Prostate gland (tissue), 2 donors: Measurements from ENCODE around the gene SAMD5. TPM values are rescaled to one million over a fixed set of nuclear protein-coding genes. Genes with fewer than 3 reads are reported as not detected.
"Not testable (repeated sequence)": the region's sequence is repeated elsewhere in the genome, so short reads cannot be mapped to it uniquely, and the experiment has no call there.

Source experiments
- DNase-seq: peaks from one replicate; pipeline ENCODE4 v3.0.0-alpha.2; 2019; ENCODE audit warnings: low spot score
- H3K27ac ChIP-seq, 2 donors: fragments of 200-600 bp; sonication (generic); 2 replicates each; pipeline ENCODE4 v1.5.1; 2017 to 2019
- H3K27me3 ChIP-seq: fragments of 200-600 bp; sonication (generic); replicated peaks from 2 replicates; pipeline ENCODE4 v1.5.1; 2019; ENCODE audit not compliant: insufficient read depth
- H3K36me3 ChIP-seq, 2 donors: fragments of 200-600 bp; sonication (generic); 1 replicate in 1 of 2; 2 replicates in 1 of 2; pipeline versions ENCODE4 v1.5.1 to v1.8.1; 2017 to 2019
- H3K4me1 ChIP-seq: fragments of 200-600 bp; sonication (generic); replicated peaks from 2 replicates; pipeline ENCODE4 v1.5.1; 2019
- H3K4me3 ChIP-seq, 2 donors: fragments of 200-600 bp; sonication (generic); 2 replicates each; pipeline ENCODE4 v1.5.1; 2017 to 2019
- H3K9me3 ChIP-seq: fragments of 200-600 bp; sonication (generic); 2 replicates; pipeline ENCODE4 v1.5.1; 2017
- CTCF ChIP-seq, 4 experiments: fragments of 200-600 bp in 2 of 4; fragments of 450-650 bp in 2 of 4; sonication (generic) in 2 of 4; IDR thresholded peaks; 1 replicate in 3 of 4; 2 replicates in 1 of 4; pipeline ENCODE4 v1.5.1; 2016 to 2019; ENCODE audit warnings: antibody characterized with exemption in 4 of 4, mild to moderate bottlenecking in 2 of 4, moderate library complexity in 2 of 4
- POLR2A ChIP-seq: fragments of 450-650 bp; IDR thresholded peaks from one replicate; pipeline ENCODE4 v1.6.1; 2016; ENCODE audit warnings: antibody characterized with exemption, mild to moderate bottlenecking
- POLR2AphosphoS5 ChIP-seq: sonication (generic); formaldehyde crosslinking; IDR thresholded peaks from one replicate; pipeline ENCODE4 v1.6.1; 2017; ENCODE audit warnings: antibody characterized with exemption
- WGBS: methylation state at CpG from one replicate; pipeline ENCODE4 v1.1.5; 2018; 5-methylcytosine and 5-hydroxymethylcytosine counted together
- intact Hi-C: fragments of 100-400 bp; cut with DNase I; formaldehyde crosslinking; loops from one replicate; pipeline ENCODE4 v1.14.2; 2022
- total RNA-seq, 2 donors: library from RNA; depleted of rRNA; stranded (reverse); fragments of >200 nt; gene quantifications; one replicate each; pipeline ENCODE4 v1.1.0, GENCODE V29; 2016

The SAMD5 gene
- total RNA-seq, 2 donors from 2014 or later: 2.2 to 17.0 TPM

DNA sequence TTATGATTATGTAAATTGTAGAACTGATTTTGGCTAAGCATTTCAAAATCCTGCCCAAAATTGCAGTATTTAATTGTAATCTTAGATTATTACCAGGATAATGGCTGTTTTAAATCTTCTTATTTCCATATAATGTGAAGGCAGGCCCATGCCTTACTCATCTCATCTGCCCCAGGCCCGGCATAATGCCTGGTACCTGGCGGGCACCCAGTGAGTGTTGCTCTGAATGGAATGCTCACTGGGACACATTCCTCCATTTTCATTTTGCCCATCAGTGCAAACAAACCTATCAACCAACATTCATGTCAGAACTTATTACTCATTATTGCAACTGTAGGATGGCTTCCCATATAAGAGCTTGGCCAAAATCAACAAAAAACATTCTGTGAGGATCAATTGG, 22.8 kb downstream of the SAMD5 start:
- H3K4me1 ChIP-seq: no peaks in the 10 kb centered on the region
- H3K4me3 ChIP-seq: no peak overlapping the region
- no peaks in the 10 kb centered on the region for H3K9me3 ChIP-seq
- no peak for DNase-seq
- WGBS: 78% methylated on average over 2 of the region's 2 CpGs
- H3K27me3 ChIP-seq: no peaks in the 10 kb centered on the region
- H3K27ac ChIP-seq: no peak overlapping the region
- intact Hi-C loops: no loop called here
- H3K36me3 ChIP-seq: no peaks in the 10 kb centered on the region
- no peak for TF ChIP-seq POLR2AphosphoS5

- no peaks in the 10 kb centered on the region for H3K4me1 ChIP-seq
- H3K27ac ChIP-seq: no peak overlapping the region
- no peaks in the 10 kb centered on the region for H3K36me3 ChIP-seq
- no peak for DNase-seq
- TF ChIP-seq CTCF (IDR thresholded peaks at IDR 0.05) (no peak), POLR2A (no peak), POLR2AphosphoS5 (no peak)
- no peak overlapping the region for H3K4me3 ChIP-seq
- no peaks in the 10 kb centered on the region for H3K9me3 ChIP-seq
- WGBS: 87% methylated on average over 13 of the region's 13 CpGs
- intact Hi-C loops: no loop called here
- no peaks in the 10 kb centered on the region for H3K27me3 ChIP-seq
Observed at GRCh38 chr6:147534116-147534860, 25.8 kb downstream of the SAMD5 start.

- no peaks in the 10 kb centered on the region for H3K27me3 ChIP-seq
- intact Hi-C loops: no loop called here
- DNase-seq: no peak
- TF ChIP-seq POLR2AphosphoS5: no peak
- no peak for TF ChIP-seq POLR2A
- TF ChIP-seq CTCF (IDR thresholded peaks at IDR 0.05): no peak
- no peaks in the 10 kb centered on the region for H3K9me3 ChIP-seq
- 96% methylated on average over 6 of the region's 6 CpGs for WGBS
- H3K27ac ChIP-seq: no peak overlapping the region
- H3K36me3 ChIP-seq: no peaks in the 10 kb centered on the region
- H3K4me3 ChIP-seq: no peak overlapping the region
- H3K4me1 ChIP-seq: no peaks in the 10 kb centered on the region
Observed at GRCh38 chr6:147538821-147539220, 30.3 kb downstream of the SAMD5 start.

DNA sequence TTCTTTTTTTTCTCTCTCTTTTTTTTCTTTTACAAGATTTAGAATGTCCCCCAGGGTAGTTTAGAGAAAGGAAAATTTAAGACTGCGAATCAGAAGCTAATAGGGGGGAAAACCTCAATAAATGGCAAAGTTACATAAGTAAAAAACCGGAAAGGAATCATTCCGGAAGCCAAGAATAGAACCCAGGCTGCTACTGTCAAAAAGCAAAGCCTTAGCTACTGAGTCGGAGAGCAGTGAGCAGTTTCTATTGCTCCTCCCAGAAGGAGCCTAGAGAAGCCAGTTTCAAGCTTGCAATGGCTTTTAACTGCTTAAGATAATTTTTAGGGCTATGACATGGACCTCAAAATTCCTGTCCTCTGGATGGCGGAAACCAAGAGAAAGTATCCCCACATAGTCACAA, 31.6 kb downstream of the SAMD5 start:
- no peaks in the 10 kb centered on the region for H3K4me1 ChIP-seq
- H3K36me3 ChIP-seq: no peaks in the 10 kb centered on the region
- no peaks in the 10 kb centered on the region for H3K27me3 ChIP-seq
- no peak overlapping the region for H3K27ac ChIP-seq
- intact Hi-C loops: no loop called here
- DNase-seq: no peak
- no peaks in the 10 kb centered on the region for H3K9me3 ChIP-seq
- 72% methylated on average over 5 of the region's 5 CpGs for WGBS
- no peak overlapping the region for H3K4me3 ChIP-seq
- TF ChIP-seq POLR2AphosphoS5 (no peak), POLR2A (no peak), CTCF (IDR thresholded peaks at IDR 0.05) (no peak)

DNA sequence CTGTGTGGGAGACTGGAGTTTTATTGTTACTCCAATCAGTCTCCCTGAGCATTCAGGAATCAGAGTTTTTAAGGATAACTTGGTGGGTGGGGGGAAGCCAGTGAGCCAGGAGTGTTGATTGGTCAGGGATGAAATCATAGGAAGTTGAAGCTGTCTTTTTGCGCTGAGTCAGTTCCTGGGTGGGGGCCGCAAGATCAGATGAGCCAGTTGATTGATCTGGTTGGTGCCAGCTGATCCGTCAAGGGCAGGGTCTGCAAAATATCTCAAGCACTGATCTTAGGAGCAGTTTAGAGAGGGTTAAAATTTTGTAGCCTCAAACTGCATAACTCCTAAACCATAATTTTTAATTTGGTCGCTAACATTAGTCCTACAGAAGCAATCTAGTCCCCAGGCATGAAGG, 33.9 kb downstream of the SAMD5 start:
- H3K27me3 ChIP-seq, intact Hi-C loops, DNase-seq, H3K4me3 ChIP-seq, H3K27ac ChIP-seq, H3K36me3 ChIP-seq, H3K4me1 ChIP-seq, H3K9me3 ChIP-seq: not testable (repeated sequence)
- WGBS: 89% methylated on average over 4 of the region's 4 CpGs

GRCh38 chr6:147544420-147544819, 35.9 kb downstream of the SAMD5 start:
- WGBS: 93% methylated on average over 2 of the region's 2 CpGs
- Histone ChIP-seq H3K36me3 (no peaks in the 10 kb centered on the region), H3K9me3 (no peaks in the 10 kb centered on the region), H3K4me1 (no peaks in the 10 kb centered on the region), H3K4me3 (no peak overlapping the region), H3K27ac (no peak overlapping the region), H3K27me3 (no peaks in the 10 kb centered on the region)
- no peak for DNase-seq
- intact Hi-C loops: no loop called here
- TF ChIP-seq POLR2AphosphoS5 (no peak), CTCF (IDR thresholded peaks at IDR 0.05) (no peak), POLR2A (no peak)
